ENCODE data around the gene ST8SIA3. TPM values are rescaled to one million over a fixed set of nuclear protein-coding genes. Genes with fewer than 3 reads are reported as not detected.

Gene ST8SIA3
- total and polyA plus RNA-seq, 9 of the 15 experiments (the other 6 are each of a cell fraction or from before 2014, with no cell fraction given) = not detected

DNA sequence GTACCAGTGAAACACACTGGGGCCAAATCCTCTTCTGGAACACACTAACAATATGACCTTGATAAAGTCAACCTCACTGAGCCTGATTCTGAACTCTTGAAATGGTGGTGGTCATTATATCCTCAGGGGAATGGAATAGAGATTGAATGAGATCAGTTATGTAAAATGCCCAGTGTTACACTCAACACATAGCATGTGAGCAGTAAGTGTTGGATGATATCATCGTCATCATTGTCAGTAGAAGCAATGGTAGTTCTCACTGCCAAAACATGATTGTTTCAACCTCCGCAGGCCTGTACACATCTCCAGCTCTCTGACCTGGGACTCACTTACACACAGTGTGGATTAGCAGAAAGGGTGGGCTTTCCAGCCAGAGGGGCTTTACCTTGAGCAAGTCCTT, 5.5 kb upstream of the ST8SIA3 start (continued):
- no peak for TF ChIP-seq CCNT2 (IDR thresholded peaks at IDR 0.05; ENCODE audit: borderline replicate concordance, extremely low read depth, insufficient read length, low read depth, low read length)
- no peak for TF ChIP-seq ZC3H8 (IDR thresholded peaks at IDR 0.05)

GRCh38 chr18:57347784-57348183, 4.6 kb upstream of the ST8SIA3 start:
- Histone ChIP-seq H3K9ac (ENCODE audit: insufficient read depth in 1 of 2, low read depth in 2 of 2, low read length in 2 of 2) (no peak overlapping the region), H2AFZ (ENCODE audit: low read depth, low read length) (no peak overlapping the region), H3K9me3 (replicated peaks; ENCODE audit: control insufficient read depth, insufficient read depth, low read depth, low read length) (no peaks in the 10 kb centered on the region), H3K79me2 (ENCODE audit: control insufficient read depth, insufficient read depth, low read length) (no peaks in the 10 kb centered on the region), H4K20me1 (replicated peaks; ENCODE audit: control insufficient read depth, insufficient read depth, low read length) (no peaks in the 10 kb centered on the region), H3K36me3 (ENCODE audit: control insufficient read depth, insufficient read depth, low read length) (no peaks in the 10 kb centered on the region), H3K4me2 (ENCODE audit: insufficient read depth, low read length) (no peak overlapping the region), H3K4me1 (replicated peaks in 1 of 2; ENCODE audit: control insufficient read depth in 2 of 2, insufficient read depth in 2 of 2, low read length in 2 of 2) (no peaks in the 10 kb centered on the region), H3K27ac (ENCODE audit: extremely low read depth, low read depth, low read length) (no peak overlapping the region), H3K9me1 (ENCODE audit: control insufficient read depth, insufficient read depth, low read length) (no peaks in the 10 kb centered on the region), H3K4me3 (no peak overlapping the region), H3K27me3 (ENCODE audit: control insufficient read depth in 2 of 2, insufficient read depth in 2 of 2, low read length in 2 of 2) (peaks cover 0 to 9% of the 10 kb centered on the region in 2 experiments; a peak in 1 of 5 replicates)
- no TSS peak for BruUV-seq (replicated peaks)
- ChIA-PET CTCF (ENCODE audit: low intra/inter-chr PET ratio) (no interaction called here), POLR2A (interaction anchor here (0.9 kb wide), 1 partner anchor 21 kb away, joined by 3 read pairs; no protein-coding TSS in a partner anchor)
- intact Hi-C loops (cut with micrococcal nuclease) (no loop called here), in situ Hi-C loops (cut with MboI) (no loop called here)
- no peak for FAIRE-seq
- WGBS (ENCODE audit: insufficient coverage, low coverage, missing lambda C conversion rate) = 2% methylated on average over 11 of the region's 11 CpGs
- no peak for DNase-seq (ENCODE audit: extremely low read depth in 1 of 4, low spot score in 3 of 4)
- TF ChIP-seq PRMT5 (CRISPR knock-in tag; IDR thresholded peaks at IDR 0.05) = no peak
- TF ChIP-seq GABPB2 (CRISPR knock-in tag; conservative IDR thresholded peaks at IDR 0.05) = no peak
- no peak for TF ChIP-seq KDM5B (IDR thresholded peaks at IDR 0.05; ENCODE audit: insufficient replicate concordance, low read depth, low read length)
- no peak for TF ChIP-seq RHOXF2B (CRISPR knock-in tag; conservative IDR thresholded peaks at IDR 0.05)
- TF ChIP-seq KDM2B (CRISPR knock-in tag; IDR thresholded peaks at IDR 0.05) = no peak
- no peak for TF ChIP-seq CBFB (CRISPR knock-in tag; IDR thresholded peaks at IDR 0.05)
- no peak for ATAC-seq

Measured in K562 (cell line).